Endothelial cell of umbilical vein (primary cell): Measurements from ENCODE around the gene SMCO2.

ENCODE experiments used
- GATA2 ChIP-seq: IDR thresholded peaks from 2 replicates; pipeline ENCODE4 v1.7.0; 2011; ENCODE audit warnings: low read depth, mild to moderate bottlenecking, moderate library complexity, mixed read lengths, low read length; ENCODE audit not compliant: insufficient read length, insufficient read depth
- JUN ChIP-seq: IDR thresholded peaks from 2 replicates; pipeline ENCODE4 v1.6.1; 2011; ENCODE audit warnings: borderline replicate concordance, low read depth; ENCODE audit not compliant: insufficient read length, insufficient read depth
- POLR2AphosphoS5 ChIP-seq: IDR thresholded peaks from 2 replicates; pipeline ENCODE4 v1.6.1; 2012; ENCODE audit warnings: low read depth, mild to moderate bottlenecking, control low read depth, low read length, moderate library complexity; ENCODE audit not compliant: insufficient read depth
- TF ChIP-seq, protein P1 (sequence below), 2 donors: IDR thresholded peaks; 1 replicate in 1 of 2; 2 replicates in 1 of 2; pipeline ENCODE4 v1.5.1; 2011; ENCODE audit warnings: low read length in 2 of 2, mild to moderate bottlenecking in 2 of 2, moderate library complexity in 2 of 2, control low read depth in 1 of 2, inconsistent platforms in 1 of 2, low read depth in 1 of 2; ENCODE audit not compliant: insufficient read depth in 1 of 2; ENCODE audit errors: extremely low read depth in 1 of 2

DNA sequence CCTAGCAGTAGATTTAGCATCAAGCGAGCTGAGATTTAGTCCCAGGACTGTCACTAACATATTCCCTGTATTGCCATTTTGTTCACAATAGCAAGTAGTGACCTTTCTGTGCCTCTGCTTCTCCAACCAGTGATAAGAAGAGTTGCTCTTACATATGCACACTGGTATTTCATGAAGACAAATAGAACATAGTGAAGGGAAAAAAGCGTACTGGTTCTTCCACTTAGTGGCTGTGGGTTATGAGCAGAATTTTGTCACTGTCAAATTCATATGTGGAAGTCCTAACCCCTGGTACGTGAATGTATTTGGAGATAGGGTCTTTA, 65.1 kb downstream of the SMCO2 start:
- TF ChIP-seq, protein P1, sequence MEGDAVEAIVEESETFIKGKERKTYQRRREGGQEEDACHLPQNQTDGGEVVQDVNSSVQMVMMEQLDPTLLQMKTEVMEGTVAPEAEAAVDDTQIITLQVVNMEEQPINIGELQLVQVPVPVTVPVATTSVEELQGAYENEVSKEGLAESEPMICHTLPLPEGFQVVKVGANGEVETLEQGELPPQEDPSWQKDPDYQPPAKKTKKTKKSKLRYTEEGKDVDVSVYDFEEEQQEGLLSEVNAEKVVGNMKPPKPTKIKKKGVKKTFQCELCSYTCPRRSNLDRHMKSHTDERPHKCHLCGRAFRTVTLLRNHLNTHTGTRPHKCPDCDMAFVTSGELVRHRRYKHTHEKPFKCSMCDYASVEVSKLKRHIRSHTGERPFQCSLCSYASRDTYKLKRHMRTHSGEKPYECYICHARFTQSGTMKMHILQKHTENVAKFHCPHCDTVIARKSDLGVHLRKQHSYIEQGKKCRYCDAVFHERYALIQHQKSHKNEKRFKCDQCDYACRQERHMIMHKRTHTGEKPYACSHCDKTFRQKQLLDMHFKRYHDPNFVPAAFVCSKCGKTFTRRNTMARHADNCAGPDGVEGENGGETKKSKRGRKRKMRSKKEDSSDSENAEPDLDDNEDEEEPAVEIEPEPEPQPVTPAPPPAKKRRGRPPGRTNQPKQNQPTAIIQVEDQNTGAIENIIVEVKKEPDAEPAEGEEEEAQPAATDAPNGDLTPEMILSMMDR (IDR thresholded peaks at IDR 0.05; ENCODE audit: extremely low read depth in 1 of 2, insufficient read depth in 1 of 2, low read depth in 1 of 2, low read length in 2 of 2), result no peak
- TF ChIP-seq JUN, result no peak
- TF ChIP-seq POLR2AphosphoS5, result no peak
- TF ChIP-seq GATA2, result no peak
